Gastrocnemius medialis (tissue), 4 donors: ENCODE data around the gene GLB1L2. TPM values are rescaled to one million over a fixed set of nuclear protein-coding genes. Genes with fewer than 3 reads are reported as not detected.

Source experiments
- ATAC-seq, 2 donors: fragments of 150-250 bp; one replicate each; pipeline ENCODE4 v1.9.1; 2016
- DNase-seq, 2 donors: peaks; one replicate each; pipeline ENCODE4 v3.0.0-alpha.2; 2019
- H3K27ac ChIP-seq, 4 donors: fragments of 200-600 bp; sonication (generic); 1 replicate in 1 of 4; 2 replicates in 3 of 4; pipeline ENCODE4 v1.5.1; 2016 to 2018; ENCODE audit warnings: mild to moderate bottlenecking in 2 of 4, moderate library complexity in 1 of 4
- H3K27me3 ChIP-seq, 3 donors: fragments of 200-600 bp; sonication (generic) in 2 of 3; 1 replicate in 1 of 3; 2 replicates in 2 of 3; pipeline versions ENCODE4 v1.5.1 to v1.6.0; 2016 to 2019; ENCODE audit warnings: mild to moderate bottlenecking in 1 of 3, moderate library complexity in 1 of 3
- H3K36me3 ChIP-seq, 2 donors: fragments of 200-600 bp; sonication (generic) in 1 of 2; one replicate each; pipeline ENCODE4 v1.5.1; 2017 to 2018
- H3K4me1 ChIP-seq, 2 donors: fragments of 200-600 bp; sonication (generic) in 1 of 2; one replicate each; pipeline ENCODE4 v1.5.1; 2016 to 2017; ENCODE audit warnings: mild to moderate bottlenecking in 2 of 2
- H3K4me3 ChIP-seq, 4 donors: fragments of 200-600 bp; sonication (generic) in 3 of 4; 1 replicate in 1 of 4; 2 replicates in 3 of 4; pipeline ENCODE4 v1.5.1; 2016 to 2019; ENCODE audit warnings: mild to moderate bottlenecking in 2 of 4
- H3K9me3 ChIP-seq, 3 donors: fragments of 200-600 bp; sonication (generic) in 2 of 3; 1 replicate in 1 of 3; 2 replicates in 2 of 3; pipeline ENCODE4 v1.5.1; 2016 to 2019
- CTCF ChIP-seq, 5 experiments: fragments of 450-650 bp in 3 of 5; fragments of 200-600 bp in 2 of 5; sonication (generic) in 2 of 5; IDR thresholded peaks in 4 of 5; conservative IDR thresholded peaks in 1 of 5; 1 replicate in 4 of 5; 2 replicates in 1 of 5; pipeline ENCODE4 v1.5.1; 2016 to 2019; ENCODE audit warnings: antibody characterized with exemption in 5 of 5, mild to moderate bottlenecking in 3 of 5, moderate library complexity in 3 of 5
- POLR2A ChIP-seq, 2 donors: fragments of 450-650 bp; IDR thresholded peaks; one replicate each; pipeline ENCODE4 v1.6.1; 2017; ENCODE audit warnings: antibody characterized with exemption in 2 of 2, mild to moderate bottlenecking in 2 of 2, moderate library complexity in 2 of 2
- in situ Hi-C, 4 donors: fragments of 200-750 bp; cut with MboI; loops; one replicate each; pipeline versions ENCODE4 v1.15.0 to v1.8.0; 2017; ENCODE audit warnings: low sequenced_read_pairs in 4 of 4
- intact Hi-C: fragments of 100-400 bp; cut with DNase I; formaldehyde crosslinking; loops from one replicate; pipeline ENCODE4 v1.15.1; 2023; ENCODE audit warnings: low total_unique reads
- total RNA-seq, 4 donors: library from RNA; depleted of rRNA; stranded (reverse); fragments of >200 nt; gene quantifications; one replicate each; pipeline versions ENCODE4 v1.1.0 to v1.2.3, GENCODE V29; 2016

The GLB1L2 gene
- total RNA-seq, 4 donors from 2014 or later = 0.33 to 2.9 (median 0.76) TPM; not detected in 1

GRCh38 chr11:134291196-134291595 lies 40.6 kb upstream of the GLB1L2 start:
- no peaks in the 10 kb centered on the region for H3K4me1 ChIP-seq
- ATAC-seq = no peak

GRCh38 chr11:134292661-134293060 lies 39.1 kb upstream of the GLB1L2 start:
- Histone ChIP-seq H3K4me1 (no peaks in the 10 kb centered on the region), H3K9me3 (no peaks in the 10 kb centered on the region), H3K27me3 (no peaks in the 10 kb centered on the region), H3K36me3 (no peaks in the 10 kb centered on the region), H3K27ac (no peak overlapping the region), H3K4me3 (no peak overlapping the region)
- ATAC-seq = no peak
- no peak for TF ChIP-seq POLR2A (IDR thresholded peaks at IDR 0.05)
- TF ChIP-seq CTCF (IDR thresholded peaks at IDR 0.05 in 4 of 5, conservative IDR thresholded peaks at IDR 0.05 in 1 of 5) = no peak
- DNase-seq = no peak
- in situ Hi-C loops (no loop called here), intact Hi-C loops (no loop called here)

More at GRCh38 chr11:134291196-134291595, 40.6 kb upstream of the GLB1L2 start:
- in situ Hi-C loops (no loop called here), intact Hi-C loops (no loop called here)
- H3K9me3 ChIP-seq = no peaks in the 10 kb centered on the region
- no peaks in the 10 kb centered on the region for H3K36me3 ChIP-seq
- H3K27ac ChIP-seq = no peak overlapping the region
- no peak overlapping the region for H3K4me3 ChIP-seq
- no peaks in the 10 kb centered on the region for H3K27me3 ChIP-seq
- TF ChIP-seq CTCF (IDR thresholded peaks at IDR 0.05 in 4 of 5, conservative IDR thresholded peaks at IDR 0.05 in 1 of 5) = no peak
- TF ChIP-seq POLR2A (IDR thresholded peaks at IDR 0.05) = no peak
- DNase-seq = no peak

GRCh38 chr11:134293119-134294113 lies 38.4 kb upstream of the GLB1L2 start:
- Histone ChIP-seq H3K9me3 (no peaks in the 10 kb centered on the region), H3K4me3 (no peak overlapping the region), H3K4me1 (no peaks in the 10 kb centered on the region), H3K36me3 (no peaks in the 10 kb centered on the region), H3K27ac (no peak overlapping the region), H3K27me3 (no peaks in the 10 kb centered on the region)
- in situ Hi-C loops = no loop called here
- ATAC-seq (no peak), DNase-seq (no peak)
- intact Hi-C loops = no loop called here
- TF ChIP-seq POLR2A (IDR thresholded peaks at IDR 0.05) (no peak), CTCF (IDR thresholded peaks at IDR 0.05 in 4 of 5, conservative IDR thresholded peaks at IDR 0.05 in 1 of 5) (no peak)

- Histone ChIP-seq H3K27me3 (no peaks in the 10 kb centered on the region), H3K9me3 (no peaks in the 10 kb centered on the region), H3K27ac (no peak overlapping the region), H3K4me3 (no peak overlapping the region), H3K4me1 (no peaks in the 10 kb centered on the region), H3K36me3 (no peaks in the 10 kb centered on the region)
- ATAC-seq (no peak), DNase-seq (no peak)
- TF ChIP-seq POLR2A (IDR thresholded peaks at IDR 0.05) = no peak
- TF ChIP-seq CTCF (IDR thresholded peaks at IDR 0.05 in 4 of 5, conservative IDR thresholded peaks at IDR 0.05 in 1 of 5) = no peak
- intact Hi-C loops = no loop called here
- in situ Hi-C loops = no loop called here
Measured at GRCh38 chr11:134294664-134295063, 37.1 kb upstream of the GLB1L2 start.
